GM20000 (cell line): ENCODE results near the gene CYP27A1.

Source experiments
- DNase-seq: peaks from one replicate; pipeline ENCODE4 v3.0.0; 2012; ENCODE audit warnings: low spot score
- TF ChIP-seq, protein P1 (sequence below): IDR thresholded peaks from 2 replicates; pipeline ENCODE4 v1.5.1; 2012; ENCODE audit warnings: mild to moderate bottlenecking, control low read depth; ENCODE audit errors: extremely low read depth, missing control alignments

CYP27A1 gene

DNA sequence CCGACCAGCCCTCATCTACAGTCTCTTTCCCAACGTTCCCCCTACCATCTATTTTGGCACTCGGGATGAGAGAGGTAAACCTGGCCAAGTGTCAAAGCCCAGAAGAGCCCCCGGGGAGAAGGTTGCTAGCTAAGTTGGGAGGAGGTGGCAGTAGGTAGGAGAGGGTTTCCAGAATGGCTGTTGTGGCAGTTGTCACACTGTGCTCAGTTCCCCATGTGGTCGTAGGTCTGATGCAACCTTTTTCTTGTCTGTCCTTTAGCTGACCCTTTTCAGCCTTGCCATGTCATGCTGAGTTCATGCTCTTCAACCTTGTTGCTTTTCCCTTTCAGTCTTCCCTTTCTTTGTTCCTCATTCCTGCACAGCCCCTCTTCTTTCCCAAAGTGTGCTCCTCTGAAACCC, 36.8 kb upstream of the CYP27A1 start:
- peak; percentile 47 for DNase-seq
- TF ChIP-seq, protein P1, sequence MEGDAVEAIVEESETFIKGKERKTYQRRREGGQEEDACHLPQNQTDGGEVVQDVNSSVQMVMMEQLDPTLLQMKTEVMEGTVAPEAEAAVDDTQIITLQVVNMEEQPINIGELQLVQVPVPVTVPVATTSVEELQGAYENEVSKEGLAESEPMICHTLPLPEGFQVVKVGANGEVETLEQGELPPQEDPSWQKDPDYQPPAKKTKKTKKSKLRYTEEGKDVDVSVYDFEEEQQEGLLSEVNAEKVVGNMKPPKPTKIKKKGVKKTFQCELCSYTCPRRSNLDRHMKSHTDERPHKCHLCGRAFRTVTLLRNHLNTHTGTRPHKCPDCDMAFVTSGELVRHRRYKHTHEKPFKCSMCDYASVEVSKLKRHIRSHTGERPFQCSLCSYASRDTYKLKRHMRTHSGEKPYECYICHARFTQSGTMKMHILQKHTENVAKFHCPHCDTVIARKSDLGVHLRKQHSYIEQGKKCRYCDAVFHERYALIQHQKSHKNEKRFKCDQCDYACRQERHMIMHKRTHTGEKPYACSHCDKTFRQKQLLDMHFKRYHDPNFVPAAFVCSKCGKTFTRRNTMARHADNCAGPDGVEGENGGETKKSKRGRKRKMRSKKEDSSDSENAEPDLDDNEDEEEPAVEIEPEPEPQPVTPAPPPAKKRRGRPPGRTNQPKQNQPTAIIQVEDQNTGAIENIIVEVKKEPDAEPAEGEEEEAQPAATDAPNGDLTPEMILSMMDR = no peak

DNA sequence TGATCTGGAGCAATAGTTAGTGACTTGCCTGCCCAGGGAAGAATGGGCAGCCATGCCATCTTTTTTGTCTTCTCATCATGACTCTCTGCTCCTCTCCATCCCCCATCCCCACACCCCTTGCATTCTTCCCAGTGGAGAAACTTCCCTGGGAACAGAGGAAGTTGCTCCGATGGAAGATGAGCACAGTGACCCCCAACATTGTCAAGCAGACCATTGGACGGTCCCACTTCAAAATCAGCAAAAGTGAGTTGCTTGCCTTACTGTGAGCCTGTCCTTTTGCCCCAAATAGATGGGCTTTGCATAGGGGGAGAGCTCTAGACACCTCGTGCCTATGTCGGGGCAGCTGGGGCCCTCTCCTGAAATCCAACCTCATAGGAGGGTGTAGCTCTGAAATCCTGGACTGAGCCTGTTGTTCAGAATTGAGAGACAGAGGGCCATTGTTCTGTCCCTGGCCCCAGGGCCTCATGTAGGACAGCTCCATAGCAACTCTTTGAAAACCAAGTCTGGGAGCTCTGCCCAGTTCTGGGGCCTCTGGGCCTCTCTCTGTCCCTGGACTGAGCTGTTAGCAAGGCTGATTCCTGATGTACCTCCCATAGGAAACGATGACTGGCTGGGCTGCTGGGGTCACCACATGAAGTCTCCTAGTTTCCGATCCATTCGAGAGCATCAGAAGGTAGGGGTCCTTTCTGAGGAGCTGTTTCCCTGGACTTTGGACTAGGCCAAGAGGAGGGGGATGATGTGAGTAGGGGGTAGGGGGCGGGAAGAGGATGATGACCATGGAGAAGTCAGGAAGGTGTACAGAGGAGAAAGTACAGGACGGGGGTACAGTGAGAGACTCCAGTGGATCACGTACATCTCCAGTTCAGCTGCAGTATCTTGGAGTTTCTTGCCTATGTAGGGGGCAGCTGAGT, 36.1 kb upstream of the CYP27A1 start:
- no peak for DNase-seq
- TF ChIP-seq, protein P1 = no peak

DNA sequence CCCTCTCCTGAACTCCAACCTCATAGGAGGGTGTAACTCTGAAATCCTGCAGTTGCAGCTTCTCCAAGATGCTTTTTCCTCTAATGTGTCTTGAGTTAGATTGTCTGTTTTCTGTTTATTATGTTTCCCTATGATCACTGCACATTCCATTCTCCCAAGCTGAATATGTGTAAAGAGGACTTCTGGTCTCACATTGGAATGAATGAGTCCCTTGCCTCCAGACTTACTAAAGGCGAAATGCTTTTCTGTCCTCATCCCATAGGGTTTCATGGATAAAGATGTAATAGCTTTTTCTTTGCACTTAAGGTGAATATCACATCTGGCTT, 35.5 kb upstream of the CYP27A1 start:
- TF ChIP-seq, protein P1 = no peak
- DNase-seq = no peak

DNA sequence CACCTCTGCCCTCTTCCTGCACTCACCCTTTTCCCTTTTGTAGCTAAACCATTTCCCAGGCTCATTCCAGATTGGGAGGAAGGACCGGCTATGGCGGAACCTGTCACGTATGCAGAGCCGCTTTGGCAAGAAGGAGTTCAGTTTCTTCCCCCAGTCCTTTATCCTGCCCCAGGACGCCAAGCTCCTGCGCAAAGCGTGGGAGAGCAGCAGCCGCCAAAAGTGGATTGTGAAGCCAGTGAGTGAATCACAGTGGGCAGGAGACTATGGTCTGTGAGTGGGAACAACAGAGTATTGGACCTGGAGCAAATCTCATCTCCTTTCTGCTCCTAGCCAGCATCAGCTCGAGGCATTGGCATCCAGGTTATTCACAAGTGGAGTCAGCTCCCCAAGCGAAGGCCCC, 35.0 kb upstream of the CYP27A1 start:
- TF ChIP-seq, protein P1 = no peak
- no peak for DNase-seq

DNA sequence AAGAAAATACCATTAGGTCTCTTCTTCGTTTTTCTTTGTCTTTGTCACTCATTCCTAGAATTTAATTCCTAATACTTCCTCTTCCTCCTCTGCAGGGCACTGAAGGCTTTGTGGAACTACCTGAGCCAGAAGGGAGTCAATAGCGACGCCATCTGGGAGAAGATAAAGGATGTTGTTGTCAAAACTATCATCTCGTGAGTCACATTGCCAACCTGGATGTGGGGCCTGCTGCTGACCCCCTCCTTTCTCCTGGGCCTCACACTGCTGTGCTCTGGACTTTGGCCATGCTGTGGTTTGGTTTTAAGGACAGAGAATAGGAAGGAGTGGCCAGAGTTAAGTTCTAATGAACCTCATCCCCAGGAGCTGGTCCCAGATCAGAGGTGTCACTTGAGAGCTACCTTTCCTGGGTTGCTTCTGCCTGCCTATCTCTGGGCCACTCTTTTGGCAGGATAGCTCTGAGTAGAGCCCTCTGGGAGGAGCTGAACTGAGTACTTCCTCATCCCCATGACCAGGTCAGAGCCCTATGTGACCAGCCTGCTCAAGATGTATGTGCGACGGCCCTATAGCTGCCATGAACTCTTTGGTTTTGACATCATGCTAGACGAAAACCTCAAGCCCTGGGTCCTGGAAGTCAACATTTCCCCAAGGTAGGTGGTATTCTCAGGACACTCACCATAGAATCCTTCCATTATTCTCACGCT, 33.1 kb upstream of the CYP27A1 start:
- DNase-seq = no peak
- TF ChIP-seq, protein P1 = no peak

DNA sequence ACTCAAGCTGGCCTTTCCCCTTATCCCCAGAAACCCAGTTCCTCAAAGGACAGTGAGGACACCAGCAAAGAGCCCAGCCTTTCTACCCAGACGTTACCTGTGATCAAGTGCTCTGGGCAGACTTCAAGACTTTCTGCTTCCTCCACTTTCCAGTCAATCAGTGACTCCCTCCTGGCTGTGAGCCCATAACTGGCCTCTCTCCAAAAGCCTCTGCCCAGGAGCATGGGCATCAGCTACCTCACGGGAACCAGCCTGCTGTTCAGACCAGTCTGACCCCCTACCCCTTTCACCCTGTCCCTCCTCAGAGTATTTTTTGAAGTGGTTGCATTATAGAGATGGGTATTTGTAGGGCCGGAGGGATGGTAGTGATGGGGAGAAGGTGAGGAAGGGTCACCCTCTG, 27.7 kb upstream of the CYP27A1 start:
- TF ChIP-seq, protein P1 = no peak
- DNase-seq = no peak

DNA sequence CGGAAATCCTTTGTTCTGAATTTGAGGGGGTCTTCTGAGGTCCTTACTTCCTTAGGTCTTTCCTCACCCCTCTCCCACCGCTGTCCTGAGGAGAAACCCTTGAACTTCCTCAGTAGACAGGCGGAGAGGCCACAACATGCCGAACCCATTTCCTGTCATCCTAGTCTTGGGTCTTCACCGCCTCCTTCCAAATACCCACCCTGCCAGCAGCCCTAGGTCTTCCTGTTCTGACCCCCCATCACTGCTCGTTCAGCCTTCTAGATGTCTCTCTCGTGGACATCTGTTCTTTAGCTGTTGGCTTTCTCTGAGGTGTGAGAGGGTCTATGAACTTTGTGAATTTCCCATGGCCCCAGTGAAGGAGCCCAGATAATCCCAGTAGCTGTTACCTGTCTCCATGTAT, 27.2 kb upstream of the CYP27A1 start:
- DNase-seq = no peak
- TF ChIP-seq, protein P1 = no peak
